ENCODE measurements around the gene ZCCHC9. TPM values are rescaled to one million over a fixed set of nuclear protein-coding genes. Genes with fewer than 3 reads are reported as not detected.

ZCCHC9 gene
- total and polyA plus RNA-seq, 2 of the 4 experiments (the other 2 are of a cell fraction) = 20.4 to 24.6 TPM

DNA sequence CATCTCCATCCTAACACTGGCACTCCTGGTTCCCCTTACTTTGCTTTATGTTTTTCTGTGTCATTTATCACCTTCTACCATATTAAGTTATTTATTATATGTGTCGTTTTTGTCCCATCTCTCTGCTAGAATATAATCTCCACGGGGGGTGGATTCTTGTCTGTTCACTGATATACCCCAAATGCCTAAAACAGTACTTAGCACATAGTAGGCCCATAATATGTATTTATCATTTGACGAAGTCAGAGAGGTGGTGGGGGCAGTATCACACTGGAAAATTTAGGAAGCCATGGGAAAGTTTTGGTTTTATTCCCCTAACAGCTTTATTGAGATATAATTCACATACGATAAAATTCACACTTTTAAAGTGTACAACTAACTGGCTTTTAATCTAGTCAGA, 14.4 kb downstream of the ZCCHC9 start:
- H4K5ac ChIP-seq (ENCODE audit: low read depth, low read length) = peak overlapping the region; percentile 72
- peak overlapping the region; percentile 89; the same call in 1 of the 2 replicates for H3K23ac ChIP-seq (ENCODE audit: low read depth, low read length)
- peak overlapping the region; percentile 90; the same call in 1 of the 2 replicates for H3K27ac ChIP-seq (ENCODE audit: insufficient read depth, low read length)
- in situ Hi-C loops (cut with MboI; ENCODE audit: low sequenced_read_pairs) (no loop called here), dilution Hi-C loops (cut with HindIII; ENCODE audit: low sequenced_read_pairs, unreplicated experiment) (no loop called here), intact Hi-C loops (cut with micrococcal nuclease) (no loop called here)
- peak overlapping the region; percentile 94 for H2BK5ac ChIP-seq (ENCODE audit: low read depth, low read length, poor library complexity, severe bottlenecking)
- DNase-seq (no peak), ATAC-seq (ENCODE audit: low read depth) (no peak; the same call in 1 of the 2 replicates)
- H3K9ac ChIP-seq (ENCODE audit: low read depth, low read length) = no peak overlapping the region
- H3K4me1 ChIP-seq (ENCODE audit: control insufficient read depth, insufficient read depth, low read length) = peaks cover 6% of the 10 kb centered on the region; the same call in 1 of the 2 replicates
- ChIA-PET CTCF (no interaction called here), POLR2A (ENCODE audit: unreplicated experiment) (no interaction called here)
- peak overlapping the region; percentile 81 for H3K4ac ChIP-seq (ENCODE audit: low read depth, low read length)
- peak overlapping the region; percentile 75; the same call in 1 of the 2 replicates for H2BK20ac ChIP-seq (ENCODE audit: low read depth, low read length)
- H4K91ac ChIP-seq (ENCODE audit: insufficient read depth, low read depth, low read length) = peak overlapping the region; percentile 47
- peak overlapping the region; percentile 76; the same call in 1 of the 2 replicates for H2BK120ac ChIP-seq (ENCODE audit: low read depth, low read length)
- H3K18ac ChIP-seq (ENCODE audit: low read depth, low read length) = peak overlapping the region; percentile 89
- TF ChIP-seq RFX5 (IDR thresholded peaks at IDR 0.05; ENCODE audit: low read depth, low read length) = no peak
- no peak for TF ChIP-seq CHD1 (IDR thresholded peaks at IDR 0.05; ENCODE audit: low read depth, low read length)
- no peak for TF ChIP-seq BHLHE40 (IDR thresholded peaks at IDR 0.05; ENCODE audit: low read depth, low read length)
- TF ChIP-seq POLR2A (IDR thresholded peaks at IDR 0.05; ENCODE audit: low read depth, low read length) = no peak
- TF ChIP-seq FOS (IDR thresholded peaks at IDR 0.05; ENCODE audit: low read depth, low read length) = no peak
- TF ChIP-seq, protein P1, sequence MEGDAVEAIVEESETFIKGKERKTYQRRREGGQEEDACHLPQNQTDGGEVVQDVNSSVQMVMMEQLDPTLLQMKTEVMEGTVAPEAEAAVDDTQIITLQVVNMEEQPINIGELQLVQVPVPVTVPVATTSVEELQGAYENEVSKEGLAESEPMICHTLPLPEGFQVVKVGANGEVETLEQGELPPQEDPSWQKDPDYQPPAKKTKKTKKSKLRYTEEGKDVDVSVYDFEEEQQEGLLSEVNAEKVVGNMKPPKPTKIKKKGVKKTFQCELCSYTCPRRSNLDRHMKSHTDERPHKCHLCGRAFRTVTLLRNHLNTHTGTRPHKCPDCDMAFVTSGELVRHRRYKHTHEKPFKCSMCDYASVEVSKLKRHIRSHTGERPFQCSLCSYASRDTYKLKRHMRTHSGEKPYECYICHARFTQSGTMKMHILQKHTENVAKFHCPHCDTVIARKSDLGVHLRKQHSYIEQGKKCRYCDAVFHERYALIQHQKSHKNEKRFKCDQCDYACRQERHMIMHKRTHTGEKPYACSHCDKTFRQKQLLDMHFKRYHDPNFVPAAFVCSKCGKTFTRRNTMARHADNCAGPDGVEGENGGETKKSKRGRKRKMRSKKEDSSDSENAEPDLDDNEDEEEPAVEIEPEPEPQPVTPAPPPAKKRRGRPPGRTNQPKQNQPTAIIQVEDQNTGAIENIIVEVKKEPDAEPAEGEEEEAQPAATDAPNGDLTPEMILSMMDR (conservative IDR thresholded peaks at IDR 0.05; ENCODE audit: low read depth, low read length) = no peak
- TF ChIP-seq, protein P2, sequence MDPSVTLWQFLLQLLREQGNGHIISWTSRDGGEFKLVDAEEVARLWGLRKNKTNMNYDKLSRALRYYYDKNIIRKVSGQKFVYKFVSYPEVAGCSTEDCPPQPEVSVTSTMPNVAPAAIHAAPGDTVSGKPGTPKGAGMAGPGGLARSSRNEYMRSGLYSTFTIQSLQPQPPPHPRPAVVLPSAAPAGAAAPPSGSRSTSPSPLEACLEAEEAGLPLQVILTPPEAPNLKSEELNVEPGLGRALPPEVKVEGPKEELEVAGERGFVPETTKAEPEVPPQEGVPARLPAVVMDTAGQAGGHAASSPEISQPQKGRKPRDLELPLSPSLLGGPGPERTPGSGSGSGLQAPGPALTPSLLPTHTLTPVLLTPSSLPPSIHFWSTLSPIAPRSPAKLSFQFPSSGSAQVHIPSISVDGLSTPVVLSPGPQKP (IDR thresholded peaks at IDR 0.05; ENCODE audit: borderline replicate concordance, low read depth, low read length) = no peak
- no peak for TF ChIP-seq MAFK (IDR thresholded peaks at IDR 0.05; ENCODE audit: low read depth, low read length)
- no peak for TF ChIP-seq SMC3 (IDR thresholded peaks at IDR 0.05; ENCODE audit: low read depth, low read length)
- H4K8ac ChIP-seq (ENCODE audit: low read depth in 2 of 2, low read length in 2 of 2) = peak overlapping the region; percentile 7 to 82; a peak in 3 of 4 replicates
- peak overlapping the region; percentile 80; the same call in 1 of the 2 replicates for H3K14ac ChIP-seq (replicated peaks; ENCODE audit: low read depth, low read length)
- H3K27me3 ChIP-seq (ENCODE audit: control insufficient read depth, insufficient read depth, low read length) = no peaks in the 10 kb centered on the region
- 0 out of 3 replicates have a peak overlapping the region, but pooled peaks have one; percentile 22 for H2BK15ac ChIP-seq (ENCODE audit: low read depth, low read length)
- H3K56ac ChIP-seq (ENCODE audit: extremely low read depth, insufficient read depth, low read length) = 0 out of 2 replicates have a peak overlapping the region, but pooled peaks have one; percentile 57
- no peaks in the 10 kb centered on the region for H3K9me3 ChIP-seq (ENCODE audit: control insufficient read depth, insufficient read depth, low read length)
- TSS peak; percentile 52 for BruUV-seq (replicated peaks)
- H2AK9ac ChIP-seq (replicated peaks; ENCODE audit: low read depth, low read length, poor library complexity) = no peak overlapping the region
- peak overlapping the region; percentile 63; the same call in 1 of the 2 replicates for H3K4me2 ChIP-seq (ENCODE audit: low read depth, low read length)
- H2AK5ac ChIP-seq (ENCODE audit: low read depth, low read length) = no peak overlapping the region; the same call in 1 of the 2 replicates
- peaks cover under 1 to 2% of the 10 kb centered on the region in 2 experiments; a peak in 2 of 4 replicates for H3K79me1 ChIP-seq (ENCODE audit: low read depth in 1 of 2, low read length in 2 of 2)
- H3K4me3 ChIP-seq (ENCODE audit: insufficient read depth, low read depth, low read length) = no peak overlapping the region
- no peaks in the 10 kb centered on the region for H3K9me1 ChIP-seq (ENCODE audit: insufficient read depth, low read length)
- peaks cover 15% of the 10 kb centered on the region for H3K36me3 ChIP-seq (ENCODE audit: control insufficient read depth, insufficient read depth, low read length)
- 100% methylated on average over 1 of the region's 4 CpGs; no CpG with 5 or more reads in 1 of the 2 experiments for WGBS, 2 experiments (ENCODE audit: extremely low coverage in 2 of 2, insufficient read length in 1 of 2)
- no peaks in the 10 kb centered on the region for H4K20me1 ChIP-seq (ENCODE audit: insufficient read depth, low read length)
- no peak overlapping the region for H2AFZ ChIP-seq (replicated peaks; ENCODE audit: low read length, poor library complexity)

Data from IMR-90 (cell line).